ACC112 (cell line): Measurements from ENCODE around the gene DHX40.
"Not testable (repeated sequence)": the region's sequence is repeated elsewhere in the genome, so short reads cannot be mapped to it uniquely, and the experiment has no call there.

ENCODE experiments used
- H2AFZ ChIP-seq: fragments of 200-600 bp; sonication (generic); one replicate; pipeline ENCODE4 v1.6.0; 2017; ENCODE audit warnings: antibody characterized with exemption, low read length; ENCODE audit not compliant: unreplicated experiment
- H3K27ac ChIP-seq: fragments of 200-600 bp; sonication (generic); 2 replicates; pipeline ENCODE4 v1.5.1; 2014; ENCODE audit warnings: low read depth, mild to moderate bottlenecking, antibody characterized with exemption, low read length, moderate library complexity
- H3K27me3 ChIP-seq: fragments of 200-600 bp; sonication (generic); 2 replicates; pipeline ENCODE4 v1.6.1; 2014; ENCODE audit warnings: mild to moderate bottlenecking, antibody characterized with exemption, low read length, moderate library complexity, mixed read lengths; ENCODE audit not compliant: insufficient read depth
- H3K36me3 ChIP-seq: fragments of 200-600 bp; sonication (generic); 2 replicates; pipeline ENCODE4 v1.6.1; 2016; ENCODE audit warnings: mild to moderate bottlenecking, antibody characterized with exemption, low read length, moderate library complexity, mixed read lengths; ENCODE audit not compliant: insufficient read depth
- H3K4me1 ChIP-seq: fragments of 200-600 bp; sonication (generic); one replicate; pipeline ENCODE4 v1.6.1; 2016; ENCODE audit warnings: low read length, mixed read lengths; ENCODE audit not compliant: insufficient read depth, unreplicated experiment, control insufficient read depth
- H3K4me3 ChIP-seq: fragments of 200-600 bp; sonication (generic); 2 replicates; pipeline ENCODE4 v1.5.1; 2014; ENCODE audit warnings: mild to moderate bottlenecking, low read depth, low read length
- H3K79me2 ChIP-seq: fragments of 200-600 bp; sonication (generic); one replicate; pipeline ENCODE4 v1.6.0; 2016; ENCODE audit warnings: low read length; ENCODE audit not compliant: control insufficient read depth, unreplicated experiment, insufficient read depth

Gene DHX40

GRCh38 chr17:59643159-59644140, 78.0 kb downstream of the DHX40 start:
- Histone ChIP-seq H2AFZ (no peak overlapping the region), H3K27me3 (no peaks in the 10 kb centered on the region), H3K27ac (no peak overlapping the region), H3K36me3 (peaks cover 44% of the 10 kb centered on the region), H3K4me1 (peaks cover 30% of the 10 kb centered on the region), H3K79me2 (peaks cover 98% of the 10 kb centered on the region), H3K4me3 (no peak overlapping the region)

- Histone ChIP-seq H3K27me3 (no peaks in the 10 kb centered on the region), H3K4me1 (peaks cover 41% of the 10 kb centered on the region), H3K27ac (no peak overlapping the region), H3K79me2 (peaks cover 84% of the 10 kb centered on the region), H3K36me3 (peaks cover 71% of the 10 kb centered on the region), H3K4me3 (no peak overlapping the region), H2AFZ (no peak overlapping the region)
Observed at GRCh38 chr17:59647288-59647687, 81.9 kb downstream of the DHX40 start.

GRCh38 chr17:59649886-59650285, 84.5 kb downstream of the DHX40 start:
- Histone ChIP-seq H2AFZ (no peak overlapping the region), H3K27ac (peak overlapping the region; percentile 52), H3K27me3 (no peaks in the 10 kb centered on the region), H3K4me1 (peaks cover 39% of the 10 kb centered on the region), H3K36me3 (peaks cover 68% of the 10 kb centered on the region), H3K79me2 (peaks cover 73% of the 10 kb centered on the region), H3K4me3 (no peak overlapping the region)

GRCh38 chr17:59650642-59651041, 85.2 kb downstream of the DHX40 start:
- H3K36me3 ChIP-seq: peaks cover 68% of the 10 kb centered on the region
- no peak overlapping the region for H2AFZ ChIP-seq
- H3K27ac ChIP-seq: peak overlapping the region; percentile 69
- peaks cover 73% of the 10 kb centered on the region for H3K79me2 ChIP-seq
- no peaks in the 10 kb centered on the region for H3K27me3 ChIP-seq
- H3K4me3 ChIP-seq: no peak overlapping the region
- peaks cover 44% of the 10 kb centered on the region for H3K4me1 ChIP-seq

GRCh38 chr17:59651346-59651745, 85.9 kb downstream of the DHX40 start:
- H3K79me2 ChIP-seq: peaks cover 68% of the 10 kb centered on the region
- H3K27ac ChIP-seq: peak overlapping the region; percentile 69
- H3K4me3 ChIP-seq: no peak overlapping the region
- no peaks in the 10 kb centered on the region for H3K27me3 ChIP-seq
- H3K4me1 ChIP-seq: peaks cover 50% of the 10 kb centered on the region
- H2AFZ ChIP-seq: no peak overlapping the region
- H3K36me3 ChIP-seq: peaks cover 64% of the 10 kb centered on the region

- Histone ChIP-seq H3K79me2 (peaks cover 63% of the 10 kb centered on the region), H3K27me3 (no peaks in the 10 kb centered on the region), H3K27ac (peak overlapping the region; percentile 69), H2AFZ (no peak overlapping the region), H3K36me3 (peaks cover 63% of the 10 kb centered on the region), H3K4me3 (no peak overlapping the region), H3K4me1 (peaks cover 55% of the 10 kb centered on the region)
Observed at GRCh38 chr17:59652119-59652518, 86.7 kb downstream of the DHX40 start.

- not testable (repeated sequence) for H3K4me3 ChIP-seq, H3K27me3 ChIP-seq, H2AFZ ChIP-seq
- peaks cover 52% of the 10 kb centered on the region for H3K36me3 ChIP-seq
- peaks cover 53% of the 10 kb centered on the region for H3K79me2 ChIP-seq
- peaks cover 28% of the 10 kb centered on the region for H3K4me1 ChIP-seq
- H3K27ac ChIP-seq: peak overlapping the region; percentile 68
Observed at GRCh38 chr17:59656624-59657023, 91.2 kb downstream of the DHX40 start.
